Loucy (cell line): Measurements from ENCODE around the gene CDYL2.

Experiments used
- H2AFZ ChIP-seq: fragments of 200-600 bp; sonication (generic); 2 replicates; pipeline ENCODE4 v1.6.0; 2016; ENCODE audit warnings: antibody characterized with exemption, mild to moderate bottlenecking, low read length, moderate library complexity
- H3F3A ChIP-seq: fragments of 200-600 bp; 2 replicates; pipeline ENCODE4 v1.6.0; 2016; ENCODE audit warnings: antibody characterized with exemption, low read depth, mild to moderate bottlenecking
- H3K27me3 ChIP-seq: fragments of 200-600 bp; sonication (generic); 2 replicates; pipeline ENCODE4 v1.6.1; 2014; ENCODE audit warnings: low read length, mild to moderate bottlenecking; ENCODE audit not compliant: insufficient read depth, poor library complexity, severe bottlenecking
- H3K36me3 ChIP-seq: fragments of 200-600 bp; sonication (generic); 2 replicates; pipeline ENCODE4 v1.6.1; 2016; ENCODE audit warnings: low read length; ENCODE audit not compliant: insufficient read depth
- H3K4me1 ChIP-seq: fragments of 200-600 bp; sonication (generic); 2 replicates; pipeline ENCODE4 v1.5.1; 2014; ENCODE audit warnings: low read length, mild to moderate bottlenecking; ENCODE audit not compliant: insufficient read depth, poor library complexity, severe bottlenecking
- H3K4me2 ChIP-seq: fragments of 200-600 bp; sonication (generic); 2 replicates; pipeline ENCODE4 v1.6.0; 2014; ENCODE audit warnings: antibody characterized with exemption, low read length, low read depth, mild to moderate bottlenecking; ENCODE audit not compliant: poor library complexity, severe bottlenecking
- H3K4me3 ChIP-seq: fragments of 200-600 bp; sonication (generic); 2 replicates; pipeline ENCODE4 v1.5.1; 2014; ENCODE audit warnings: low read length, mild to moderate bottlenecking, mixed read lengths; ENCODE audit not compliant: poor library complexity, severe bottlenecking
- H3K79me2 ChIP-seq: fragments of 200-600 bp; sonication (generic); 2 replicates; pipeline ENCODE4 v1.6.1; 2014; ENCODE audit warnings: low read length; ENCODE audit not compliant: insufficient read depth
- H3K9ac ChIP-seq: fragments of 200-600 bp; sonication (generic); 2 replicates; pipeline ENCODE4 v1.6.0; 2014; ENCODE audit warnings: mild to moderate bottlenecking, low read depth, low read length, moderate library complexity; ENCODE audit not compliant: poor library complexity, severe bottlenecking
- H3K9me2 ChIP-seq: fragments of 200-600 bp; sonication (generic); replicated peaks from 2 replicates; pipeline ENCODE4 v1.6.1; 2016; ENCODE audit warnings: low read depth, low read length, mixed read lengths
- H3K9me3 ChIP-seq: fragments of 200-600 bp; sonication (generic); 2 replicates; pipeline ENCODE4 v1.6.1; 2014; ENCODE audit warnings: mild to moderate bottlenecking, antibody characterized with exemption, low read length, low read depth; ENCODE audit not compliant: insufficient read depth
- H4K20me1 ChIP-seq: fragments of 200-600 bp; sonication (generic); 2 replicates; pipeline ENCODE4 v1.6.0; 2014; ENCODE audit warnings: antibody characterized with exemption, low read length, mild to moderate bottlenecking; ENCODE audit not compliant: insufficient read depth, poor library complexity, severe bottlenecking
- CTCF ChIP-seq: fragments of 200-600 bp; sonication (generic); conservative IDR thresholded peaks from 2 replicates; pipeline ENCODE4 v1.5.1; 2014; ENCODE audit warnings: mild to moderate bottlenecking, antibody characterized with exemption, low read length
- EZH2phosphoT487 ChIP-seq: fragments of 200-600 bp; IDR thresholded peaks from 2 replicates; pipeline ENCODE4 v1.6.1; 2018; ENCODE audit warnings: antibody characterized with exemption, mild to moderate bottlenecking, moderate library complexity, borderline replicate concordance

The CDYL2 gene

GRCh38 chr16:80828495-80828894 is 24.1 kb upstream of the CDYL2 start:
- Histone ChIP-seq H2AFZ (no peak overlapping the region), H3K9me3 (no peaks in the 10 kb centered on the region), H3K4me2 (no peak overlapping the region), H3K4me1 (peaks cover 9% of the 10 kb centered on the region), H3K9ac (no peak overlapping the region), H3K36me3 (no peaks in the 10 kb centered on the region), H3F3A (no peaks in the 10 kb centered on the region), H3K27me3 (no peaks in the 10 kb centered on the region), H3K4me3 (no peak overlapping the region), H3K9me2 (no peaks in the 10 kb centered on the region), H4K20me1 (no peaks in the 10 kb centered on the region), H3K79me2 (no peaks in the 10 kb centered on the region)
- TF ChIP-seq EZH2phosphoT487: no peak
- no peak for TF ChIP-seq CTCF

GRCh38 chr16:80827007-80827406 is 22.6 kb upstream of the CDYL2 start:
- no peaks in the 10 kb centered on the region for H3K36me3 ChIP-seq
- no peaks in the 10 kb centered on the region for H3K79me2 ChIP-seq
- H3K4me2 ChIP-seq: no peak overlapping the region
- H3K9me3 ChIP-seq: no peaks in the 10 kb centered on the region
- H3K9me2 ChIP-seq: no peaks in the 10 kb centered on the region
- no peak for TF ChIP-seq EZH2phosphoT487
- TF ChIP-seq CTCF: no peak
- peaks cover 4% of the 10 kb centered on the region for H3K4me1 ChIP-seq
- H4K20me1 ChIP-seq: no peaks in the 10 kb centered on the region
- H3K4me3 ChIP-seq: no peak overlapping the region
- no peaks in the 10 kb centered on the region for H3K27me3 ChIP-seq
- H2AFZ ChIP-seq: no peak overlapping the region
- H3F3A ChIP-seq: no peaks in the 10 kb centered on the region
- no peak overlapping the region for H3K9ac ChIP-seq

DNA sequence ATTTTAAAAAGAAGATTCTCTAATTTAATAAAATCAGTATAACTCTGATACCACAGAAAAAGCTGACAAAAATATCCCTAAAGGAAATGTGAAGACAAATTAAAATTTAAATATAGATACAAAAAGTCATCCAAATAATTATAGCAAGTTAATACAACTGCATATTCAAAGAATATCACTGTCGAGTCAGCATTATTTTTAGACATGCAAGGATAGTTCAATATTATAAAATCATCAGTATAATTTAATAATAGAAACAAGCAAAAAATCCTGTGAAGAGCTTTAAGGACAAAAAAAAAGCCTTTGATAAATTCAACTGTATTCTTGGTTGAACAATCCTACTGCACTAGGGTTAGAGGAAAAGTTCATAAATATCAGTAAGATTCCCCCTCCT is 21.0 kb upstream of the CDYL2 start:
- Histone ChIP-seq H3K27me3 (no peaks in the 10 kb centered on the region), H3K79me2 (no peaks in the 10 kb centered on the region), H3K36me3 (no peaks in the 10 kb centered on the region), H3K4me2 (no peak overlapping the region), H4K20me1 (no peaks in the 10 kb centered on the region), H3F3A (no peaks in the 10 kb centered on the region), H2AFZ (no peak overlapping the region), H3K9me2 (no peaks in the 10 kb centered on the region), H3K9ac (no peak overlapping the region), H3K9me3 (no peaks in the 10 kb centered on the region), H3K4me1 (peaks cover 4% of the 10 kb centered on the region), H3K4me3 (no peak overlapping the region)
- TF ChIP-seq EZH2phosphoT487: no peak
- TF ChIP-seq CTCF: no peak
